K562 (cell line): ENCODE data around the gene AGPAT3. TPM values are rescaled to one million over a fixed set of nuclear protein-coding genes. Genes with fewer than 3 reads are reported as not detected.

Experiments
- ATAC-seq: fragments of 200-7000 bp; cut with Tn5 transposase; 3 replicates; pipeline ENCODE4 v1.9.1; 2020; ENCODE audit warnings: moderate library complexity
- BruUV-seq: library from RNA; stranded (reverse); fragments of 400-500 nt; replicated peaks from 2 replicates; lab custom pipeline; 2021; lab: Mats Ljungman, UMichigan
- CTCF ChIA-PET: fragments of 300-600 bp; formaldehyde crosslinking; extraction: SDS; loops from one replicate; lab custom pipeline; 2021; ENCODE audit warnings: low intra/inter-chr PET ratio; lab: Yijun Ruan, JAX
- POLR2A ChIA-PET: fragments of 300-600, 350-650 bp; sonication (Branson Sonifier 250); formaldehyde crosslinking; extraction: SDS; loops from one replicate; lab custom pipeline; 2021; ENCODE audit warnings: antibody characterized with exemption, inconsistent platforms; lab: Yijun Ruan, JAX
- DNase-seq, 4 experiments: peaks; one replicate each; pipeline versions ENCODE4 v3.0.0 to v3.0.0-alpha.2; 2011 to 2018; ENCODE audit warnings: low spot score in 3 of 4, mixed read lengths in 3 of 4; ENCODE audit errors: extremely low read depth in 1 of 4
- FAIRE-seq: peaks from 2 replicates; lab custom pipeline; 2011; peaks lifted over from hg19 to GRCh38; lab: Jason Lieb, UNC
- H2AFZ ChIP-seq: 2 replicates; pipeline ENCODE4 v1.6.0; 2011; ENCODE audit warnings: low read depth, low read length, control low read depth, inconsistent platforms
- H3K27ac ChIP-seq: fragments of 200-600 bp; 3 replicates; pipeline ENCODE4 v1.8.0; 2011; ENCODE audit warnings: low read depth, mild to moderate bottlenecking, control low read depth, inconsistent platforms, low read length, moderate library complexity, mixed read lengths; ENCODE audit errors: extremely low read depth
- H3K27me3 ChIP-seq, 2 experiments: fragments of 300-600 bp in 1 of 2; 2 replicates in 1 of 2; 3 replicates in 1 of 2; pipeline versions ENCODE4 v1.6.0 to v1.8.0; 2011; ENCODE audit warnings: inconsistent platforms in 2 of 2, low read length in 2 of 2, mild to moderate bottlenecking in 1 of 2, mixed read lengths in 1 of 2, moderate library complexity in 1 of 2; ENCODE audit not compliant: control insufficient read depth in 2 of 2, insufficient read depth in 2 of 2
- H3K36me3 ChIP-seq: fragments of 300-600 bp; 3 replicates; pipeline ENCODE4 v1.8.0; 2011; ENCODE audit warnings: mild to moderate bottlenecking, low read length, inconsistent platforms; ENCODE audit not compliant: control insufficient read depth, insufficient read depth
- H3K4me1 ChIP-seq, 2 experiments: fragments of 200-600 bp in 1 of 2; replicated peaks in 1 of 2; 2 replicates in 1 of 2; 3 replicates in 1 of 2; pipeline versions ENCODE4 v1.5.1 to v1.8.0; 2011; ENCODE audit warnings: inconsistent platforms in 2 of 2, low read length in 2 of 2, mild to moderate bottlenecking in 1 of 2, mixed read lengths in 1 of 2, moderate library complexity in 1 of 2; ENCODE audit not compliant: control insufficient read depth in 2 of 2, insufficient read depth in 2 of 2
- H3K4me2 ChIP-seq: 2 replicates; pipeline ENCODE4 v1.6.1; 2011; ENCODE audit warnings: low read length, control low read depth, inconsistent platforms, mixed read lengths; ENCODE audit not compliant: insufficient read depth
- H3K4me3 ChIP-seq: fragments of 200-600 bp; sonication (generic), shearing (Covaris generic); 2 replicates; pipeline ENCODE4 v1.5.1; 2016; ENCODE audit warnings: control low read depth, inconsistent platforms
- H3K79me2 ChIP-seq: fragments of 200-600 bp; 3 replicates; pipeline ENCODE4 v1.8.0; 2011; ENCODE audit warnings: low read length, inconsistent platforms; ENCODE audit not compliant: control insufficient read depth, insufficient read depth
- H3K9ac ChIP-seq, 2 experiments: 2 replicates each; pipeline versions ENCODE4 v1.6.0 to v1.6.1; 2011; ENCODE audit warnings: low read depth in 2 of 2, low read length in 2 of 2, control low read depth in 1 of 2, inconsistent platforms in 1 of 2, mild to moderate bottlenecking in 1 of 2, mixed read lengths in 1 of 2; ENCODE audit not compliant: insufficient read depth in 1 of 2
- H3K9me1 ChIP-seq: one replicate; pipeline ENCODE4 v1.6.0; 2011; ENCODE audit warnings: inconsistent platforms, mild to moderate bottlenecking, low read length, moderate library complexity; ENCODE audit not compliant: control insufficient read depth, insufficient read depth
- H3K9me3 ChIP-seq: replicated peaks from 2 replicates; pipeline ENCODE4 v1.5.1; 2011; ENCODE audit warnings: low read depth, low read length, inconsistent platforms; ENCODE audit not compliant: control insufficient read depth, insufficient read depth
- H4K20me1 ChIP-seq: replicated peaks from 2 replicates; pipeline ENCODE4 v1.6.1; 2011; ENCODE audit warnings: low read length, inconsistent platforms, mixed read lengths; ENCODE audit not compliant: control insufficient read depth, insufficient read depth
- FOXK2 ChIP-seq, 2 experiments: fragments of 450-650 bp; IDR thresholded peaks in 1 of 2; conservative IDR thresholded peaks in 1 of 2; 2 replicates each; pipeline ENCODE4 v1.6.1; 2016; ENCODE audit warnings: low read depth in 2 of 2, mild to moderate bottlenecking in 1 of 2
- HDGF ChIP-seq: fragments of 450-650 bp; IDR thresholded peaks from 2 replicates; pipeline ENCODE4 v1.6.1; 2016
- HMGN3 ChIP-seq: IDR thresholded peaks from 2 replicates; pipeline ENCODE4 v1.6.1; 2011; ENCODE audit warnings: borderline replicate concordance, low read depth, mild to moderate bottlenecking, mixed read lengths, low read length; ENCODE audit not compliant: insufficient read length; ENCODE audit errors: extremely low read depth
- NRF1 ChIP-seq, 2 experiments: fragments of 450-650 bp; IDR thresholded peaks in 1 of 2; conservative IDR thresholded peaks in 1 of 2; 2 replicates each; pipeline ENCODE4 v1.6.1; 2014; ENCODE audit warnings: mild to moderate bottlenecking in 2 of 2
- PRMT5 ChIP-seq: sonication (generic); formaldehyde crosslinking; IDR thresholded peaks from 2 replicates; pipeline ENCODE4 v1.5.0; 2020; ENCODE audit warnings: missing genetic modification reagents
- RBM22 ChIP-seq: fragments of 200-400 bp; formaldehyde crosslinking; IDR thresholded peaks from 2 replicates; pipeline ENCODE4 v1.6.1; 2018; ENCODE audit warnings: low read length, low read depth; ENCODE audit not compliant: poor library complexity, severe bottlenecking
- ZC3H4 ChIP-seq: sonication (generic); formaldehyde crosslinking; IDR thresholded peaks from 2 replicates; pipeline ENCODE4 v1.9.0; 2021; ENCODE audit warnings: missing genetic modification reagents, borderline replicate concordance
- ZNF124 ChIP-seq: sonication (generic); formaldehyde crosslinking; IDR thresholded peaks from 2 replicates; pipeline ENCODE4 v1.8.1; 2022; ENCODE audit warnings: missing genetic modification reagents
- ZNF143 ChIP-seq: sonication (generic); formaldehyde crosslinking; IDR thresholded peaks from 2 replicates; pipeline ENCODE4 v1.9.0; 2022; ENCODE audit warnings: mild to moderate bottlenecking, missing genetic modification reagents
- ZNF24 ChIP-seq: fragments of 450-650 bp; IDR thresholded peaks from 2 replicates; pipeline ENCODE4 v1.6.1; 2016
- ZNF77 ChIP-seq: fragments of 250-450 bp; sonication (Bioruptor Pico); IDR thresholded peaks from 2 replicates; pipeline ENCODE4 v1.5.0; 2020
- WGBS: fragments of 100-300 bp; shearing (Covaris generic); methylation state at CpG from one replicate; pipeline ENCODE4 v1.1.6; 2016; ENCODE audit warnings: low coverage, mixed read lengths; ENCODE audit not compliant: insufficient coverage; ENCODE audit errors: missing lambda C conversion rate; 5-methylcytosine and 5-hydroxymethylcytosine counted together
- in situ Hi-C: fragments of 300-500 bp; cut with MboI; formaldehyde crosslinking; loops from 4 replicates; pipeline ENCODE4 v1.15.0; 2018; ENCODE audit warnings: inconsistent platforms, mixed read lengths
- intact Hi-C: fragments of 100-400 bp; cut with micrococcal nuclease; formaldehyde crosslinking; loops from 2 replicates; pipeline ENCODE4 v1.14.2; 2022
- polyA plus RNA-seq, 8 experiments: library from polyadenylated mRNA; depleted of rRNA in 4 of 8; stranded (reverse) in 5 of 8; unstranded in 3 of 8; fragments of >200 nt; fragmentation: Nextera tagmentation in 2 of 8; fragmentation: Illumina TruSeq in 1 of 8; extraction: Ambion mirVana in 2 of 8; extraction: Trizol in 1 of 8; gene quantifications; 2 replicates each; pipeline versions ENCODE4 v1.2.1 to v1.2.3, GENCODE V29; 2011 to 2014; ENCODE audit warnings: inconsistent platforms in 1 of 8, missing spikeins in 1 of 8
- total RNA-seq, 7 experiments: library from RNA; depleted of rRNA in 6 of 7; stranded (reverse); fragments of >200 nt in 6 of 7; fragmentation: Illumina TruSeq in 2 of 7; extraction: Trizol in 2 of 7; gene quantifications; 2 replicates each; pipeline versions ENCODE4 v1.2.1 to v1.2.3, GENCODE V29; 2011 to 2021; ENCODE audit warnings: low replicate concordance in 1 of 7
- TF ChIP-seq, protein P1 (sequence below), 3 experiments: fragments of 200-800 bp in 1 of 3; sonication (Bioruptor generic) in 1 of 3; sonication (generic) in 1 of 3; formaldehyde crosslinking in 1 of 3; IDR thresholded peaks; 2 replicates each; pipeline versions ENCODE4 v1.6.1 to v1.8.0; 2016 to 2022; ENCODE audit warnings: mild to moderate bottlenecking in 2 of 3, missing compliant biosample characterization in 2 of 3, missing genetic modification characterization in 2 of 3, missing genetic modification reagents in 1 of 3

AGPAT3 gene
- total and polyA plus RNA-seq, 9 of the 15 experiments (the other 6 are each of a cell fraction or from before 2014, with no cell fraction given) = 1.5 to 88.4 (median 35.7) TPM

DNA sequence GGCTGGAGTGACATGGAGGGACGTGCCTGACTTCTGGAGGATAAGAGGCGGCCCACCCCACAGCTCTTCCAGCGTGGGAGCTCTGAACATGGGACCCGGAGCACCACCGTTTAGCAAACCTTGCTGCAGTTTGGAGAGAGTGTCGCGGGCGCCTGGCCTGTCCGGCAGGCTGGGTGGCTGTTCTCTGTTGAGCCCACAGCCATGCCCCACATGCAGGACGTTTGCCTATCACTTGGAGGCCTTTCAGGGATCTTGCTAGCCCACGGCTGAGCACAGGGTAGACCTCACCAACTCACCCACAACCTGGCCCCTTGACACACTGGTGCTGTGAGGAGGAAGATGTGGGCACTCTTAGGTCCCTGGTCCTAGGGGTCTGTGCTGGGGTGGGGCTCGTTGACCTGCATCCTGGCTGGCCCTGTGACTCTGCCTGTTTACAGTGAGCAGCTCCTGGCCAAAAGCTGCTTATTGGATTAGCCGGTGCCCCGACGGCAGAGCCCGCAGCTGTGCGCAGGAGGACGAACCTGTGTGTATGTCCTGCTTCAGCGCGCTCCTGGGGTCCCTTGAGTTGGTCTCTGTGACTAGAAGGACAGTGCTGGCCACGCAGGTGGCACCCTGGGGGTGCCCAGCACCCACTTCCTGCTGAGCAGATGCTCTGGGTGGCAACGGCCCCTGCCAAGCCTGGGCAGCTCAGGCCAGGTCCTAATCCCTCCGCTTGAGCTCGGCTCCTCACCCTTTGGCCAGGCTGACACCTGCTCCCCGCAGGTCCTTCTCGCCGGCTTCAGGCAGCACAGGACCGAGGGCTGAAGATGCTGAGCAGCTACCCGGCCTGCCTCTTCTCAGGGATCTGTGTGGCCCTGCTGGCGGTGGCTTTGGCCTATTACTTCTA, 74.7 kb downstream of the AGPAT3 start:
- Histone ChIP-seq H3K4me2 (no peak overlapping the region), H3K27me3 (no peaks in the 10 kb centered on the region), H3K9me3 (no peaks in the 10 kb centered on the region), H4K20me1 (peaks cover 2% of the 10 kb centered on the region; the same call in 1 of the 2 replicates), H3K9me1 (no peaks in the 10 kb centered on the region), H3K27ac (peak overlapping the region; percentile 4; the same call in 1 of the 3 replicates), H3K36me3 (peaks cover 13% of the 10 kb centered on the region; the same call in 2 of the 3 replicates), H3K4me3 (no peak overlapping the region), H3K4me1 (peaks cover 20 to 76% of the 10 kb centered on the region in 2 experiments; a peak in 4 of 5 replicates), H3K9ac (peak overlapping the region in 1 of 2 experiments; percentile 74; a peak in 3 of 4 replicates), H2AFZ (peak overlapping the region; percentile 78; the same call in 1 of the 2 replicates), H3K79me2 (peaks cover 53% of the 10 kb centered on the region)
- ATAC-seq (peak; percentile 2; the same call in 1 of the 3 replicates), FAIRE-seq (no peak), DNase-seq (no peak)
- POLR2A ChIA-PET = interaction anchor here (0.5 to 1.1 kb wide), 5 partner anchors 22 to 130 kb away, joined by 3 read pairs; no protein-coding TSS in a partner anchor
- CTCF ChIA-PET = interaction anchor here (0.5 to 2.6 kb wide), 7 partner anchors 13 to 243 kb away, joined by 3 to 35 read pairs (median 3); no protein-coding TSS in a partner anchor
- intact Hi-C loops = loop anchor here (2.0 to 5.0 kb wide), 3 partner anchors 47 to 129 kb away; partner anchors contain the start of gene AGPAT3
- in situ Hi-C loops = loop anchor here (5.0 kb wide), 1 partner anchor 127 kb away; no protein-coding TSS in a partner anchor
- 80% methylated on average over 28 of the region's 30 CpGs for WGBS
- no TSS peak for BruUV-seq
- TF ChIP-seq ZC3H4 = 0 out of 2 replicates have a peak, but pooled peaks have one; percentile 25
- peak; percentile 30 for TF ChIP-seq HMGN3
- TF ChIP-seq FOXK2 (conservative IDR thresholded peaks at IDR 0.05 in 1 of 2, IDR thresholded peaks at IDR 0.05 in 1 of 2; ENCODE audit: low read depth in 2 of 2) = 0 out of 4 replicates have a peak, but pooled peaks of 1 of the 2 experiments have one; percentile 3
- TF ChIP-seq, protein P1, sequence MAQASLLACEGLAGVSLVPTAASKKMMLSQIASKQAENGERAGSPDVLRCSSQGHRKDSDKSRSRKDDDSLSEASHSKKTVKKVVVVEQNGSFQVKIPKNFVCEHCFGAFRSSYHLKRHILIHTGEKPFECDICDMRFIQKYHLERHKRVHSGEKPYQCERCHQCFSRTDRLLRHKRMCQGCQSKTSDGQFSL (CRISPR knock-in tag; IDR thresholded peaks at IDR 0.05) = no peak
- TF ChIP-seq, protein P1 (tag; IDR thresholded peaks at IDR 0.05) = peak in 1 of 2 experiments; percentile 8; a peak in 1 of 4 replicates
- no peak for TF ChIP-seq NRF1 (conservative IDR thresholded peaks at IDR 0.05 in 1 of 2, IDR thresholded peaks at IDR 0.05 in 1 of 2)
- TF ChIP-seq ZNF77 (CRISPR knock-in tag) = no peak
- 0 out of 2 replicates have a peak, but pooled peaks have one; percentile 34 for TF ChIP-seq ZNF143 (CRISPR knock-in tag)
- peak; percentile 53 for TF ChIP-seq RBM22
- 0 out of 2 replicates have a peak, but pooled peaks have one; percentile 33 for TF ChIP-seq PRMT5 (CRISPR knock-in tag)
- TF ChIP-seq ZNF24 = no peak
- 0 out of 2 replicates have a peak, but pooled peaks have one; percentile 33 for TF ChIP-seq HDGF
- TF ChIP-seq ZNF124 = 0 out of 2 replicates have a peak, but pooled peaks have one; percentile 19
